ENCODE measurements around the gene PPTC7.

Gene PPTC7

GRCh38 chr12:110585231-110585799 lies 2.2 kb upstream of the PPTC7 start:
- Histone ChIP-seq H2AFZ (ENCODE audit: low read depth, low read length) (peak overlapping the region; percentile 84), H3K9ac (ENCODE audit: low read length) (peak overlapping the region; percentile 4; the same call in 1 of the 2 replicates)

GRCh38 chr12:110582276-110583136 lies 612 bp downstream of the PPTC7 start:
- Histone ChIP-seq H3K4me3 (ENCODE audit: low read length) (peak overlapping the region; percentile 85), H3K9ac (ENCODE audit: low read length) (peak overlapping the region; percentile 78), H3K9me3 (ENCODE audit: insufficient read depth, low read length) (no peaks in the 10 kb centered on the region), H3K27me3 (ENCODE audit: low read depth, low read length) (peaks cover 4% of the 10 kb centered on the region; the same call in 1 of the 2 replicates), H2AFZ (ENCODE audit: low read depth, low read length) (no peak overlapping the region), H3K27ac (ENCODE audit: low read length) (peak overlapping the region; percentile 72), H4K20me1 (ENCODE audit: insufficient read depth, low read length) (peaks cover 49% of the 10 kb centered on the region), H3K79me2 (ENCODE audit: low read length) (peaks cover 56% of the 10 kb centered on the region), H3K36me3 (replicated peaks; ENCODE audit: low read depth, low read length) (peaks cover 15% of the 10 kb centered on the region), H3K4me1 (ENCODE audit: low read length) (peaks cover 58% of the 10 kb centered on the region), H3K4me2 (ENCODE audit: low read length) (peak overlapping the region; percentile 72)
- no peak for TF ChIP-seq EZH2phosphoT487 (IDR thresholded peaks at IDR 0.05; ENCODE audit: low read depth)
- no peak for TF ChIP-seq CTCF (IDR thresholded peaks at IDR 0.05; ENCODE audit: low read depth, low read length)

More at GRCh38 chr12:110585231-110585799, 2.2 kb upstream of the PPTC7 start:
- Histone ChIP-seq H3K79me2 (ENCODE audit: low read length) (peaks cover 28% of the 10 kb centered on the region), H4K20me1 (ENCODE audit: insufficient read depth, low read length) (peaks cover 21% of the 10 kb centered on the region), H3K27ac (ENCODE audit: low read length) (no peak overlapping the region), H3K9me3 (ENCODE audit: insufficient read depth, low read length) (no peaks in the 10 kb centered on the region), H3K4me1 (ENCODE audit: low read length) (peaks cover 35% of the 10 kb centered on the region), H3K36me3 (replicated peaks; ENCODE audit: low read depth, low read length) (peaks cover 11% of the 10 kb centered on the region), H3K4me3 (ENCODE audit: low read length) (0 out of 2 replicates have a peak overlapping the region, but pooled peaks have one; percentile 2), H3K27me3 (ENCODE audit: low read depth, low read length) (peaks cover 4% of the 10 kb centered on the region; the same call in 1 of the 2 replicates), H3K4me2 (ENCODE audit: low read length) (peak overlapping the region; percentile 53)
- no peak for TF ChIP-seq EZH2phosphoT487 (IDR thresholded peaks at IDR 0.05; ENCODE audit: low read depth)
- TF ChIP-seq CTCF (IDR thresholded peaks at IDR 0.05; ENCODE audit: low read depth, low read length) = no peak

GRCh38 chr12:110581931-110582275 lies 1.2 kb downstream of the PPTC7 start:
- peaks cover 62% of the 10 kb centered on the region for H3K4me1 ChIP-seq (ENCODE audit: low read length)
- H3K4me3 ChIP-seq (ENCODE audit: low read length) = peak overlapping the region; percentile 85
- TF ChIP-seq EZH2phosphoT487 (IDR thresholded peaks at IDR 0.05; ENCODE audit: low read depth) (no peak), CTCF (IDR thresholded peaks at IDR 0.05; ENCODE audit: low read depth, low read length) (no peak)

More at GRCh38 chr12:110581931-110582275, 1.2 kb downstream of the PPTC7 start:
- H3K27ac ChIP-seq (ENCODE audit: low read length) = peak overlapping the region; percentile 72
- H3K79me2 ChIP-seq (ENCODE audit: low read length) = peaks cover 62% of the 10 kb centered on the region
- H3K9ac ChIP-seq (ENCODE audit: low read length) = peak overlapping the region; percentile 78
- H4K20me1 ChIP-seq (ENCODE audit: insufficient read depth, low read length) = peaks cover 52% of the 10 kb centered on the region
- H3K27me3 ChIP-seq (ENCODE audit: low read depth, low read length) = peaks cover 4% of the 10 kb centered on the region; the same call in 1 of the 2 replicates
- H3K9me3 ChIP-seq (ENCODE audit: insufficient read depth, low read length) = no peaks in the 10 kb centered on the region
- H3K36me3 ChIP-seq (replicated peaks; ENCODE audit: low read depth, low read length) = peaks cover 15% of the 10 kb centered on the region
- H3K4me2 ChIP-seq (ENCODE audit: low read length) = peak overlapping the region; percentile 72
- no peak overlapping the region for H2AFZ ChIP-seq (ENCODE audit: low read depth, low read length)
